ENCODE data around the gene FABP3. TPM values are rescaled to one million over a fixed set of nuclear protein-coding genes. Genes with fewer than 3 reads are reported as not detected.

FABP3 gene
- total and polyA plus RNA-seq, 10 of the 15 experiments (the other 5 are each of a cell fraction or from before 2014, with no cell fraction given), result 0.36 to 1.2 (median 0.67) TPM; not detected in 2

DNA sequence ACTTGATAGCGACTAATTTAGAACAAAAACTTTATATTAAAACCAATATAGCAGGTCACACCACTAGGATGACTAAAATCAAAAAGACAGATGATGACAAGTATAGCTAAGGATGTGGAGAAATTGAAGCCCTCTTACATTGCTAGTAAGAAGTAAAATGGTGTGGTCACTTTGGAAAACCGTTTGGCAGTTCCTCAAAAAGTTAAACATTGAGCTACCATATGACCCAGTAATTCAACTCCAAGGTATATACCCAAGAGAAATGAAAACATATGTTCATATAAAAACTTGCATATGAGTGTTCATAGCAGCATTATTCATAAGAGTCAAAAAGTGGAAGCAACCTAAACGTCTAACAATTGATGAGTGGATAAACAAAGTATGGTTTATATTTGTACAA, 27.1 kb upstream of the FABP3 start (continued):
- TF ChIP-seq CTCF (IDR thresholded peaks at IDR 0.05 in 2 of 3, conservative IDR thresholded peaks at IDR 0.05 in 1 of 3; ENCODE audit: control insufficient read depth in 2 of 3, extremely low read depth in 1 of 3, insufficient read depth in 1 of 3, low read depth in 3 of 3, low read length in 3 of 3) (no peak), MEF2B (IDR thresholded peaks at IDR 0.05; ENCODE audit: partially characterized antibody, poor library complexity, severe bottlenecking) (no peak)
- TF ChIP-seq, protein P1, sequence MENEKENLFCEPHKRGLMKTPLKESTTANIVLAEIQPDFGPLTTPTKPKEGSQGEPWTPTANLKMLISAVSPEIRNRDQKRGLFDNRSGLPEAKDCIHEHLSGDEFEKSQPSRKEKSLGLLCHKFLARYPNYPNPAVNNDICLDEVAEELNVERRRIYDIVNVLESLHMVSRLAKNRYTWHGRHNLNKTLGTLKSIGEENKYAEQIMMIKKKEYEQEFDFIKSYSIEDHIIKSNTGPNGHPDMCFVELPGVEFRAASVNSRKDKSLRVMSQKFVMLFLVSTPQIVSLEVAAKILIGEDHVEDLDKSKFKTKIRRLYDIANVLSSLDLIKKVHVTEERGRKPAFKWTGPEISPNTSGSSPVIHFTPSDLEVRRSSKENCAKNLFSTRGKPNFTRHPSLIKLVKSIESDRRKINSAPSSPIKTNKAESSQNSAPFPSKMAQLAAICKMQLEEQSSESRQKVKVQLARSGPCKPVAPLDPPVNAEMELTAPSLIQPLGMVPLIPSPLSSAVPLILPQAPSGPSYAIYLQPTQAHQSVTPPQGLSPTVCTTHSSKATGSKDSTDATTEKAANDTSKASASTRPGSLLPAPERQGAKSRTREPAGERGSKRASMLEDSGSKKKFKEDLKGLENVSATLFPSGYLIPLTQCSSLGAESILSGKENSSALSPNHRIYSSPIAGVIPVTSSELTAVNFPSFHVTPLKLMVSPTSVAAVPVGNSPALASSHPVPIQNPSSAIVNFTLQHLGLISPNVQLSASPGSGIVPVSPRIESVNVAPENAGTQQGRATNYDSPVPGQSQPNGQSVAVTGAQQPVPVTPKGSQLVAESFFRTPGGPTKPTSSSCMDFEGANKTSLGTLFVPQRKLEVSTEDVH (IDR thresholded peaks at IDR 0.05; ENCODE audit: low read depth, partially characterized antibody), result no peak

GRCh38 chr1:31398246-31398645, 25.4 kb upstream of the FABP3 start:
- POLR2A ChIA-PET, result no interaction called here
- CTCF ChIA-PET, result interaction anchor here (5.3 to 6.3 kb wide), 2 partner anchors 23 to 26 kb away, joined by 42 to 204 read pairs; partner anchors contain the start of gene FABP3
- H4K20me1 ChIP-seq (ENCODE audit: control insufficient read depth, insufficient read depth), result no peaks in the 10 kb centered on the region
- H3K27me3 ChIP-seq (replicated peaks in 1 of 2; ENCODE audit: control insufficient read depth in 2 of 2, insufficient read depth in 2 of 2, low read length in 1 of 2), result no peaks in the 10 kb centered on the region
- H3K9me3 ChIP-seq (replicated peaks; ENCODE audit: control insufficient read depth, insufficient read depth, low read length), result no peaks in the 10 kb centered on the region
- no peak for DNase-seq (ENCODE audit: low read depth, low spot score)
- in situ Hi-C loops (cut with MboI) (no loop called here), intact Hi-C loops (cut with micrococcal nuclease; ENCODE audit: unreplicated experiment) (no loop called here)
- 6% methylated on average over 2 of the region's 2 CpGs for WGBS (ENCODE audit: insufficient coverage, insufficient replicate concordance, low lambda C conversion rate, missing lambda C conversion rate)
- H3K4me1 ChIP-seq (ENCODE audit: control insufficient read depth, insufficient read depth, low read length), result peaks cover 2% of the 10 kb centered on the region
- H3K4me2 ChIP-seq (ENCODE audit: control insufficient read depth, insufficient read depth), result no peak overlapping the region
- H3K9ac ChIP-seq (ENCODE audit: control insufficient read depth, insufficient read depth, low read length), result no peak overlapping the region
- no peak for FAIRE-seq
- RAD21 ChIA-PET (ENCODE audit: unreplicated experiment), result interaction anchor here (0.5 kb wide), 1 partner anchor 62 kb away, joined by 3 read pairs; no protein-coding TSS in a partner anchor
- H3K79me2 ChIP-seq (ENCODE audit: control insufficient read depth, insufficient read depth, low read length), result no peaks in the 10 kb centered on the region
- no TSS peak for BruUV-seq (replicated peaks)
- H2AFZ ChIP-seq (ENCODE audit: control insufficient read depth, low read depth, low read length), result no peak overlapping the region
- H3K36me3 ChIP-seq (ENCODE audit: control insufficient read depth in 2 of 2, insufficient read depth in 2 of 2, low read length in 1 of 2), result no peaks in the 10 kb centered on the region
- H3K27ac ChIP-seq (ENCODE audit: control insufficient read depth, insufficient read depth), result no peak overlapping the region
- SMC1A ChIA-PET (ENCODE audit: uncharacterized antibody, unreplicated experiment), result interaction anchor here (11.5 kb wide), 1 partner anchor 22 kb away, joined by 132 read pairs; no protein-coding TSS in a partner anchor
- H3K4me3 ChIP-seq, result no peak overlapping the region
- ATAC-seq, result no peak
- TF ChIP-seq KLF5 (IDR thresholded peaks at IDR 0.05; ENCODE audit: partially characterized antibody), result no peak
- no peak for TF ChIP-seq CREM (IDR thresholded peaks at IDR 0.05; ENCODE audit: low read depth)
- TF ChIP-seq FOXK2 (IDR thresholded peaks at IDR 0.05), result no peak
- TF ChIP-seq, protein P2, sequence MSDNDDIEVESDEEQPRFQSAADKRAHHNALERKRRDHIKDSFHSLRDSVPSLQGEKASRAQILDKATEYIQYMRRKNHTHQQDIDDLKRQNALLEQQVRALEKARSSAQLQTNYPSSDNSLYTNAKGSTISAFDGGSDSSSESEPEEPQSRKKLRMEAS (IDR thresholded peaks at IDR 0.05; ENCODE audit: low read depth, low read length), result no peak
- TF ChIP-seq PML (IDR thresholded peaks at IDR 0.05; ENCODE audit: low read length), result no peak
- no peak for TF ChIP-seq SUZ12 (IDR thresholded peaks at IDR 0.05; ENCODE audit: unreplicated experiment)
- no peak for TF ChIP-seq BCL3 (IDR thresholded peaks at IDR 0.05; ENCODE audit: borderline replicate concordance, insufficient read depth, low read depth, low read length, poor library complexity, severe bottlenecking)
- TF ChIP-seq, protein P1 (IDR thresholded peaks at IDR 0.05; ENCODE audit: low read depth, partially characterized antibody), result no peak
- TF ChIP-seq NR2C2 (IDR thresholded peaks at IDR 0.05; ENCODE audit: borderline replicate concordance, control insufficient read depth, insufficient read length, low read depth), result no peak
- no peak for TF ChIP-seq RUNX3 (IDR thresholded peaks at IDR 0.05; ENCODE audit: low read length)
- no peak for TF ChIP-seq ZSCAN29 (IDR thresholded peaks at IDR 0.05)

Measured in GM12878 (cell line).